Daoy (cell line): ENCODE results near the gene KRTAP24-1. TPM values are rescaled to one million over a fixed set of nuclear protein-coding genes. Genes with fewer than 3 reads are reported as not detected.

Source experiments
- DNase-seq: peaks from one replicate; pipeline ENCODE4 v3.0.0-alpha.2; 2015; ENCODE audit warnings: low read depth
- total RNA-seq: library from RNA; depleted of rRNA; stranded (reverse); fragments of >200 nt; shearing (Covaris generic); gene quantifications from 2 replicates; pipeline ENCODE4 v1.2.3, GENCODE V29; 2014; rRNA removed

The KRTAP24-1 gene
- total RNA-seq, 1 experiment from 2014 or later, result not detected

DNA sequence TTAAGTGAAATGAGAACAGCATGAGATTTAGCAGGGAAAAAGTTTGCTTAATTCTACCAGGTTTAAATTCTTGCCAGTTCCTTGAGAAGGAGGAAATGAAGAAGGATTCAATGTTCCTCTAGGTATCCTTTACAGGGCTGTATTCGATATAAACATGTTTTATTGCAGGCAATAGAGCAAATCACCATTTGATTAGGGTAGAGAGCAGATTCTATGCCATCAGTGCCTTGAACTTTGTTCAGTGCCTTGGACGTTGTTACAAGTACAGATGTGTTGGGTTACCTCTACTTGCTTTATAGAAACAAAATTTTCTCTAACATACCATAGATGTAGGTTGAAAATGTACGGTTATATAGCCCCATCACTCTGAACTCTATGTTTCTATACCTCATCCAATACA, 48.7 kb downstream of the KRTAP24-1 start:
- no peak for DNase-seq

DNA sequence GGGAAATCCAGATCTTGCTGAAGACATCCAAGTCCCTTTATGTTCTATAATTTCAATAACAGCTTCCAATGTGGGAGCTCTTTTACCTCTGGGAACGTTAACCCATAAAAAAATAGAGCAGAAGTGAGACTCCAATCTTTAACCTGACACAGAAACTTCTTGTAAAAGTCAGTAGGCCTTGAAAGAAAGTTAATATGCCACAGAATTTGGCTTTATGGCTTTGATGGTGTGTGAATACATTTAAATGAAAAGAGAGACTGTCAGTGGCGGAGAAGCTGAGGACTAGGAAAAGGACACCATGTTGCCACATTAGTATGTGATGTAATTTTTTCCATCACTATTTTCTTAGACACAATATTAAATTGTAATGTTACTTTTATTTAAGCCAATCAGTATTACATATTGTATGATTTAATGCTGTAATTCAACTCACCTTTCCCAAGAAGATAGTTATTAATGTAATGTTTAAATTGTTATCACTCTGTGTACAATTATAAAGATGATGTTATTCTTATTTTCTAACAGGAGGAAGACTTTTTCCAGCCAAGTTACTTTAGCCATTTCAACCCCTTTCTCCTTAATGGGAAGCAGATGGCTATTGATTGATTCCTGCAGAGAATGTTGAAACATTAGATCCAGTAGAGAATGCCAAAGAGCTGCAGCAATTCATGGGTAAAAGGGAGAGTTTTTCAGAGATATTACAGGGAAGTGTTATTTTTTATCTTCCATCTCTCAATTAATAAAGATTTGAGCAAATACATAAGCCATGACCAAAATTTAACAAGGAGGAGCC, 49.3 kb downstream of the KRTAP24-1 start:
- no peak for DNase-seq

DNA sequence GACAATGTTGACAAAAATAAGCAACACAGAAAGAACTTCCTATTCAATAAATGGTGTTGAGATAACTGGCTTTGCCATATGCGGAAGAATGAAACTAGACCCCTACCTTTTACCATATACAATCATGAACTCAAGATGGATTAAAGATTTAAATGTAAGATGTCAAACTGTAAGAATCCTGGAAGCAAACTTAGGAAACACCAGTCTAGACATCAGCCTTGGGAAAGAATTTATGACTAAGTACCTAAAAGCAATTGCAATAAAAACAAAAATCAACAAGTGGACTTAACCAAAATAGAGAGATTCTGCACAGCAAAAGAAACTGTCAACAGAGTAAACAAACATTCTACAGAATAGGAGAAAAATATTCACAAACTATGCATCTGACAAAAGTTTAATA, 50.7 kb downstream of the KRTAP24-1 start:
- DNase-seq, result no peak

Other genes with a start within 250 kb of the KRTAP24-1 start
- not detected in 2 replicates for gene CLDN17, start 116.1 kb downstream of the KRTAP24-1 start, total RNA-seq
- gene CLDN8, start 66.9 kb downstream of the KRTAP24-1 start, total RNA-seq, result not detected in 2 replicates
- gene KRTAP25-1, start 6.6 kb upstream of the KRTAP24-1 start, total RNA-seq, result not detected in 2 replicates
- gene KRTAP26-1, start 37.4 kb upstream of the KRTAP24-1 start, total RNA-seq, result not detected in 2 replicates
- gene KRTAP27-1, start 54.7 kb upstream of the KRTAP24-1 start, total RNA-seq, result not detected in 2 replicates
- not detected in 2 replicates for gene KRTAP23-1, start 65.7 kb upstream of the KRTAP24-1 start, total RNA-seq
- not detected in 2 replicates for gene KRTAP13-2, start 89.3 kb upstream of the KRTAP24-1 start, total RNA-seq
- not detected in 2 replicates for gene KRTAP13-1, start 113.1 kb upstream of the KRTAP24-1 start, total RNA-seq
- gene KRTAP13-3, start 143.0 kb upstream of the KRTAP24-1 start, total RNA-seq, result not detected in 2 replicates
- not detected in 2 replicates for gene KRTAP13-4, start 147.3 kb upstream of the KRTAP24-1 start, total RNA-seq
- gene KRTAP15-1, start 157.3 kb upstream of the KRTAP24-1 start, total RNA-seq, result not detected in 2 replicates
- gene KRTAP19-1, start 197.4 kb upstream of the KRTAP24-1 start, total RNA-seq, result not detected in 2 replicates
- not detected in 2 replicates for gene KRTAP19-2, start 204.5 kb upstream of the KRTAP24-1 start, total RNA-seq
- not detected in 2 replicates for gene KRTAP19-3, start 209.1 kb upstream of the KRTAP24-1 start, total RNA-seq
- gene KRTAP19-4, start 214.2 kb upstream of the KRTAP24-1 start, total RNA-seq, result not detected in 2 replicates
- not detected in 2 replicates for gene KRTAP19-5, start 219.2 kb upstream of the KRTAP24-1 start, total RNA-seq